Loucy (cell line): Measurements from ENCODE around the gene INSRR.

Experiments
- H2AFZ ChIP-seq: fragments of 200-600 bp; sonication (generic); 2 replicates; pipeline ENCODE4 v1.6.0; 2016; ENCODE audit warnings: antibody characterized with exemption, mild to moderate bottlenecking, low read length, moderate library complexity
- H3F3A ChIP-seq: fragments of 200-600 bp; 2 replicates; pipeline ENCODE4 v1.6.0; 2016; ENCODE audit warnings: antibody characterized with exemption, low read depth, mild to moderate bottlenecking
- H3K27me3 ChIP-seq: fragments of 200-600 bp; sonication (generic); 2 replicates; pipeline ENCODE4 v1.6.1; 2014; ENCODE audit warnings: low read length, mild to moderate bottlenecking; ENCODE audit not compliant: insufficient read depth, poor library complexity, severe bottlenecking
- H3K36me3 ChIP-seq: fragments of 200-600 bp; sonication (generic); 2 replicates; pipeline ENCODE4 v1.6.1; 2016; ENCODE audit warnings: low read length; ENCODE audit not compliant: insufficient read depth
- H3K4me1 ChIP-seq: fragments of 200-600 bp; sonication (generic); 2 replicates; pipeline ENCODE4 v1.5.1; 2014; ENCODE audit warnings: low read length, mild to moderate bottlenecking; ENCODE audit not compliant: insufficient read depth, poor library complexity, severe bottlenecking
- H3K4me2 ChIP-seq: fragments of 200-600 bp; sonication (generic); 2 replicates; pipeline ENCODE4 v1.6.0; 2014; ENCODE audit warnings: antibody characterized with exemption, low read length, low read depth, mild to moderate bottlenecking; ENCODE audit not compliant: poor library complexity, severe bottlenecking
- H3K4me3 ChIP-seq: fragments of 200-600 bp; sonication (generic); 2 replicates; pipeline ENCODE4 v1.5.1; 2014; ENCODE audit warnings: low read length, mild to moderate bottlenecking, mixed read lengths; ENCODE audit not compliant: poor library complexity, severe bottlenecking
- H3K79me2 ChIP-seq: fragments of 200-600 bp; sonication (generic); 2 replicates; pipeline ENCODE4 v1.6.1; 2014; ENCODE audit warnings: low read length; ENCODE audit not compliant: insufficient read depth
- H3K9ac ChIP-seq: fragments of 200-600 bp; sonication (generic); 2 replicates; pipeline ENCODE4 v1.6.0; 2014; ENCODE audit warnings: mild to moderate bottlenecking, low read depth, low read length, moderate library complexity; ENCODE audit not compliant: poor library complexity, severe bottlenecking
- H3K9me2 ChIP-seq: fragments of 200-600 bp; sonication (generic); replicated peaks from 2 replicates; pipeline ENCODE4 v1.6.1; 2016; ENCODE audit warnings: low read depth, low read length, mixed read lengths
- H3K9me3 ChIP-seq: fragments of 200-600 bp; sonication (generic); 2 replicates; pipeline ENCODE4 v1.6.1; 2014; ENCODE audit warnings: mild to moderate bottlenecking, antibody characterized with exemption, low read length, low read depth; ENCODE audit not compliant: insufficient read depth
- H4K20me1 ChIP-seq: fragments of 200-600 bp; sonication (generic); 2 replicates; pipeline ENCODE4 v1.6.0; 2014; ENCODE audit warnings: antibody characterized with exemption, low read length, mild to moderate bottlenecking; ENCODE audit not compliant: insufficient read depth, poor library complexity, severe bottlenecking
- EZH2phosphoT487 ChIP-seq: fragments of 200-600 bp; IDR thresholded peaks from 2 replicates; pipeline ENCODE4 v1.6.1; 2018; ENCODE audit warnings: antibody characterized with exemption, mild to moderate bottlenecking, moderate library complexity, borderline replicate concordance
- TF ChIP-seq, protein P1 (sequence below): fragments of 200-600 bp; sonication (generic); conservative IDR thresholded peaks from 2 replicates; pipeline ENCODE4 v1.5.1; 2014; ENCODE audit warnings: mild to moderate bottlenecking, antibody characterized with exemption, low read length

The INSRR gene

DNA sequence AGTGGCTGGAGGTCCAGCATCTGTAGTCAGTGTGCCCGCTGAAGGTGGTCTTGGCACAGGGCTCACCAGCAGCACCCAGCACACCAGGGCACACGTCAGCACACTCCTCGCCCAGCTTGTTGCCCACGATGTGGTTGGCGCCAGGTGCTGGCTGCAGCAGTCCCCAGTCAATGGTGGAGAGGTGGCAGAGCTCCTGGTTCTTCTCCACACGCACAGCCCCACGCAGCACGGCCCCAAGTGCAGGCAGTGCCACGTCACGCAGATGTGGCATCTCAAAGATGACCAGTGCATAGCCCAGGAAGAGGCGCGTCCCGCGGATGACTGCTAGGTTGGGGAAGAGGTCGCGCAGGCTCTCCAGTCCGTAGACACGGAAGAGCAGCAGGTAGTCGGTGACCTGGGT is 5.2 kb downstream of the INSRR start:
- Histone ChIP-seq H3K9ac (no peak overlapping the region), H3F3A (no peaks in the 10 kb centered on the region), H3K79me2 (no peaks in the 10 kb centered on the region), H3K9me2 (no peaks in the 10 kb centered on the region), H3K36me3 (no peaks in the 10 kb centered on the region), H3K4me3 (no peak overlapping the region), H4K20me1 (no peaks in the 10 kb centered on the region), H3K27me3 (no peaks in the 10 kb centered on the region), H2AFZ (no peak overlapping the region), H3K9me3 (no peaks in the 10 kb centered on the region), H3K4me1 (no peaks in the 10 kb centered on the region), H3K4me2 (no peak overlapping the region)
- no peak for TF ChIP-seq EZH2phosphoT487
- TF ChIP-seq, protein P1, sequence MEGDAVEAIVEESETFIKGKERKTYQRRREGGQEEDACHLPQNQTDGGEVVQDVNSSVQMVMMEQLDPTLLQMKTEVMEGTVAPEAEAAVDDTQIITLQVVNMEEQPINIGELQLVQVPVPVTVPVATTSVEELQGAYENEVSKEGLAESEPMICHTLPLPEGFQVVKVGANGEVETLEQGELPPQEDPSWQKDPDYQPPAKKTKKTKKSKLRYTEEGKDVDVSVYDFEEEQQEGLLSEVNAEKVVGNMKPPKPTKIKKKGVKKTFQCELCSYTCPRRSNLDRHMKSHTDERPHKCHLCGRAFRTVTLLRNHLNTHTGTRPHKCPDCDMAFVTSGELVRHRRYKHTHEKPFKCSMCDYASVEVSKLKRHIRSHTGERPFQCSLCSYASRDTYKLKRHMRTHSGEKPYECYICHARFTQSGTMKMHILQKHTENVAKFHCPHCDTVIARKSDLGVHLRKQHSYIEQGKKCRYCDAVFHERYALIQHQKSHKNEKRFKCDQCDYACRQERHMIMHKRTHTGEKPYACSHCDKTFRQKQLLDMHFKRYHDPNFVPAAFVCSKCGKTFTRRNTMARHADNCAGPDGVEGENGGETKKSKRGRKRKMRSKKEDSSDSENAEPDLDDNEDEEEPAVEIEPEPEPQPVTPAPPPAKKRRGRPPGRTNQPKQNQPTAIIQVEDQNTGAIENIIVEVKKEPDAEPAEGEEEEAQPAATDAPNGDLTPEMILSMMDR: no peak

DNA sequence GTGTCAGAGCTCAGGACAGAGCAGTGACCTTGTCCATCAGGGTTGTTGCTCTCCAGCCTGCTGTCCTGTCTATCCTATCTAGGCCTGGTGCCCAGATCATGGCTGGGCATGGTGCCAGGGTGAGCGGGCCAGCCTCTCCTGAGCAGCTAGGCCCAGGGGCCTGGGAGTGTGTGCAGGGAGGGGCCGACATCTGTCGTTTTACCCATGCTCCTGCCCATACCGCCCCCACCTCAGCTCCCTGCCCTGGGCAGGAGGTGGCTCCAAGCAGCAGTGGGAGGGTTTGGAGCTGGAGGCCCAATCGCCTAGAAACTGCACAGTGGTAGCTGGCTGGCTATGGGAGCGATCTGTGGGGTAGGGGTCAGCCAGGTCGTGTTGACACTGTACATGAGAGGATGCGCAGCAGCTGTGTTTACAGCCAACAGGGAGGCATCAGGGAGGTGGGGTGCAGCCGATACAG is 6.5 kb downstream of the INSRR start:
- Histone ChIP-seq H3K4me2 (no peak overlapping the region), H3K9me3 (no peaks in the 10 kb centered on the region), H3K36me3 (no peaks in the 10 kb centered on the region), H3F3A (no peaks in the 10 kb centered on the region), H2AFZ (no peak overlapping the region), H3K4me3 (no peak overlapping the region), H3K4me1 (no peaks in the 10 kb centered on the region), H3K79me2 (no peaks in the 10 kb centered on the region), H3K27me3 (no peaks in the 10 kb centered on the region), H3K9ac (no peak overlapping the region), H4K20me1 (no peaks in the 10 kb centered on the region), H3K9me2 (no peaks in the 10 kb centered on the region)
- TF ChIP-seq, protein P1: no peak
- TF ChIP-seq EZH2phosphoT487: no peak

DNA sequence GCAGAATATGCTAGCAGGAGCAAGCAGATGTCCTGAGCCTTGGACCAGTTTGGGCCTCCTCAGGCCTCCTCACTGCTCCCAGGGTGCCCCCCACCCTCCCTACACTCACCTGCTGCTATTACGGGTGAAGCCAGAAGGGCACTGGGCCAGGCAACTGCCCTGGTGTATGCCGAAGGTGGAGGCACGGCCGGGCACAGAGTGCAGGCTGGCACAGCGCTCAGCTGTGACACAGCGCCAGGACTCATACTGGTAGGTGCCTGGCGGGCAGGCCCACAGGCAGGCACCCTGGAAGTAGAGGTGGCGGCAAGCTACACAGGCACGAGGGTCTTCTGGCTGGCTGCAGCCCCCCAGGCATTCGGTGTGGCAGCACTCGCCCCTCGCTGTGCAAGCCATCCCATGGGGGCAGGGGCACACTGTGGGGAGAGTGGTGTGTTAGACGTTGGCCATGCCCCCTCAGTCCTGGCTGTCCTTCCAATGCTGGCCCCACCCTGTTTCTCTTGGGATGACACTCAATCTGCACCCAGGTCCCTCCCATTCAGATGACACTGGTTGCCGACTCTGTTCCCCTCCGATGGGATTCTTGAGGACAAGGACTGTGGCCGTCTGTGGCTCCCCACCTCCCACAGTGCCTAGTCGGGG is 7.0 kb downstream of the INSRR start:
- H3K9ac ChIP-seq: no peak overlapping the region
- H4K20me1 ChIP-seq: no peaks in the 10 kb centered on the region
- no peak overlapping the region for H3K4me2 ChIP-seq
- no peaks in the 10 kb centered on the region for H3K9me2 ChIP-seq
- H3F3A ChIP-seq: no peaks in the 10 kb centered on the region
- H2AFZ ChIP-seq: no peak overlapping the region
- H3K27me3 ChIP-seq: no peaks in the 10 kb centered on the region
- no peaks in the 10 kb centered on the region for H3K79me2 ChIP-seq
- TF ChIP-seq, protein P1: no peak
- no peak for TF ChIP-seq EZH2phosphoT487
- no peaks in the 10 kb centered on the region for H3K36me3 ChIP-seq
- H3K9me3 ChIP-seq: no peaks in the 10 kb centered on the region
- H3K4me3 ChIP-seq: no peak overlapping the region
- no peaks in the 10 kb centered on the region for H3K4me1 ChIP-seq
